Activated T-helper 2 cell treated with anti-CD3 and anti-CD28 coated beads, Interferon-gamma antibody, Interleukin-2, Interleukin-4, amounts not matched to agents 10 μg/mL and 5 μg/mL and 100 μg/mL, durations not matched to agents 14 hours and 24 hours and 36 hours (primary cell): ENCODE data around the gene KBTBD13. TPM values are rescaled to one million over a fixed set of nuclear protein-coding genes. Genes with fewer than 3 reads are reported as not detected.
"Not testable (repeated sequence)": the region's sequence is repeated elsewhere in the genome, so short reads cannot be mapped to it uniquely, and the experiment has no call there.

Source experiments
- DNase-seq: peaks from one replicate; pipeline ENCODE4 v3.0.0; 2021; ENCODE audit warnings: low spot score
- H3K27ac Mint-ChIP-seq: one replicate; pipeline ENCODE4 v1.8.0; 2021; ENCODE audit warnings: mixed read lengths
- H3K27me3 Mint-ChIP-seq: one replicate; pipeline ENCODE4 v1.8.0; 2021; ENCODE audit warnings: low read depth, mixed read lengths
- H3K36me3 Mint-ChIP-seq: one replicate; pipeline ENCODE4 v1.8.0; 2021; ENCODE audit warnings: low read depth, mixed read lengths
- H3K4me1 Mint-ChIP-seq: one replicate; pipeline ENCODE4 v1.8.0; 2021; ENCODE audit warnings: low read depth, mixed read lengths
- H3K4me3 Mint-ChIP-seq: one replicate; pipeline ENCODE4 v1.8.0; 2021; ENCODE audit warnings: low read depth, mild to moderate bottlenecking, moderate library complexity, mixed read lengths
- H3K9me3 Mint-ChIP-seq: one replicate; pipeline ENCODE4 v1.8.0; 2021; ENCODE audit warnings: mixed read lengths
- intact Hi-C: fragments of 100-400 bp; cut with micrococcal nuclease; formaldehyde crosslinking; loops from one replicate; pipeline ENCODE4 v1.15.1; 2023
- total RNA-seq: library from RNA; stranded (reverse); gene quantifications from 2 replicates; pipeline ENCODE4 v1.2.3, GENCODE V29; 2022

KBTBD13 gene
- total RNA-seq, 1 donor from 2014 or later, result not detected

DNA sequence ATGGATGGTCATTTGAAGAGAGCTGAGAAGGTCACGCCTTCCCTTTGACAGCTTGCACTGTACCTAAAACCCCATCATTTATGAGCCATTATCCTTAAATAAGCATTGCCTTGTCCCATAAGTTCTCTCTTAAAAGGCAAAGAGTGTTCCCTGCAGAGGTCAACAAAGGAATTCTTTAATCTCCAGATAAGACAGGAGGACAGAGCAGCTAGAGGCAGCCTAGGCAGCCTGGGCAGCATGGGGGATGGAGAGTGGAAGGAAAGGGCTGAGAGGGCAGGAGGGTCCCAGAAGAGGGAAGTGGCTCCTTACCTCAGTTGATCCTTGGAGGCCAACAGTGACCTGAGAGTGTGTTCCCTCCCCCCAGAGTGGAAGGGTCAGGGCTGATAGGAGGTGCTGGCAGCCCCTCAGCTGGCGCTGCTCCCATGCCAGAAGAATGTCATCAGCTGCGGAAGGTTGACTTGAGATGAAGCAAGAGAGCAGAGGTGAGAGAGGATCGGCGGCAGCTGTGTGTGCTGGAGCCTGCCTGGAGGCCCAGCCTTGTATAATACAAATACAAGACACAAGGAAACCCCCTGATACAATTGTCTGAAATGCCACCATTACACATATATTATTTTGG, 12.8 kb downstream of the KBTBD13 start:
- H3K36me3 Mint-ChIP-seq, result no peaks in the 10 kb centered on the region
- no peaks in the 10 kb centered on the region for H3K9me3 Mint-ChIP-seq
- H3K27ac Mint-ChIP-seq, result no peak overlapping the region
- DNase-seq, result no peak
- peaks cover 3% of the 10 kb centered on the region for H3K27me3 Mint-ChIP-seq
- no peak overlapping the region for H3K4me3 Mint-ChIP-seq
- no peaks in the 10 kb centered on the region for H3K4me1 Mint-ChIP-seq
- intact Hi-C loops, result no loop called here

- Mint-ChIP-seq H3K4me1 (no peaks in the 10 kb centered on the region), H3K9me3 (no peaks in the 10 kb centered on the region), H3K4me3 (no peak overlapping the region), H3K27ac (no peak overlapping the region), H3K27me3 (no peaks in the 10 kb centered on the region), H3K36me3 (no peaks in the 10 kb centered on the region)
- intact Hi-C loops, result no loop called here
- DNase-seq, result no peak
Measured at GRCh38 chr15:65091946-65092770, 15.6 kb downstream of the KBTBD13 start.

DNA sequence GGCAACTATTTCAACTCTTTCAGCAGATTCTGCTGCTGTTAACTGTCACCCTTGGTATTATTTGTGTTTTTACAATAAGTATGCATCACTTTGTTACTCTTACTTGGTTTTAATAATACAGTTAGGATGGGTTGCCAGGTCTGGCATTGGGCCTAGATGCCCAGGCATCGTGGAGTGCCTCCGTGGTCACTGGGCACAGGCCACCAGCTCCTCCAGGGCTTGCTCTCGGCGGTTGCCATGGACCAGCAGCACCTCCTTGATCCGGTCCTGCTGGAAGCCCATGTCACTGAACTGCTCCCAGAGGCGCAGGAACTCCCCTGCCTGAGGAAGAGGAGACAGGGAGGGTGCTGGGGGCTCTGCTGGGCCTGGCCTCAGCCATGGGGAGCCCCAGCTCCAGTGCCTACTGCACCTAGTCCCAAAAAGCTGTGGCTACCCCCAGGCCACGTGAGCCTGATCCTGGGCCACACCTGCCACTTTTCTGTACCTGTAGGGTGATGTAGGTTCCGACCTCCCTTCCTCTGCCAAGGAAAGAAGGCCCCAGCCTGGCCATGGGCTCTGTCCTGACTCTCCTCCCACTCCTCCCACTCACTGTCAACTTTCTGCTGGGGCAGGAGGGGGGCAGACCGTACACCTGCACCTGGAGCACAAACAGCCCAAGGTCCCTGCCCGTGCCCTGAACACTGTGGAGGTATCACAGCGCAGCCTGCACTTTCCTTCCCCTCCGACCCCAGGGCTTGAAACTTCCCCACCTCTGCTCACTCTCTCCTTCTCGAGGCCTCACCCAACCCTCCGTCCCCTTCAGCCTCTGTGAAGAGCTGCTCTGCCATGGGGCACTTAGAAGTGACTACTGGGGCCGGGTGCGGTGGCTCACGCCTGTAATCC, 16.6 kb downstream of the KBTBD13 start:
- Mint-ChIP-seq H3K27ac (no peak overlapping the region), H3K4me3 (no peak overlapping the region), H3K27me3 (no peaks in the 10 kb centered on the region), H3K9me3 (no peaks in the 10 kb centered on the region), H3K4me1 (no peaks in the 10 kb centered on the region), H3K36me3 (peaks cover 3% of the 10 kb centered on the region)
- DNase-seq, result no peak
- intact Hi-C loops, result no loop called here

DNA sequence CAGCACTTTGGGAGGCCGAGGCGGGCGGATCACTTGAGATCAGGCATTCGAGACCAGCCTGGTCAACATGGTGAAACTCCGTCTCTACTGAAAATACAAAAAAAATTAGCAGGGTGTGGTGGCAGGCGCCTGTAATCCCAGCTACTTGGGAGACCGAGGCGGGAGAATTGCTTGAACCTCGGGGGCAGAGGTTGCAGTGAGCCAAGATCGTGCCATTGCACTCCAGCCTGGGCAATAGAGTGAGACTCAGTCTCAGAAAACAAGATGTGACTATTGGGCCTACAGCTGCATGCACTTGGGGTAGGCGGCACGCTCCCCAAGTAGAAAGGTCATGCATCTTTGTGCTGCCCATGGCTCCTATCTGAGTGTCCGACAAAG, 17.2 kb downstream of the KBTBD13 start:
- H3K36me3 Mint-ChIP-seq, H3K9me3 Mint-ChIP-seq, DNase-seq, H3K4me3 Mint-ChIP-seq, H3K27ac Mint-ChIP-seq, H3K4me1 Mint-ChIP-seq, intact Hi-C loops, H3K27me3 Mint-ChIP-seq: not testable (repeated sequence)

DNA sequence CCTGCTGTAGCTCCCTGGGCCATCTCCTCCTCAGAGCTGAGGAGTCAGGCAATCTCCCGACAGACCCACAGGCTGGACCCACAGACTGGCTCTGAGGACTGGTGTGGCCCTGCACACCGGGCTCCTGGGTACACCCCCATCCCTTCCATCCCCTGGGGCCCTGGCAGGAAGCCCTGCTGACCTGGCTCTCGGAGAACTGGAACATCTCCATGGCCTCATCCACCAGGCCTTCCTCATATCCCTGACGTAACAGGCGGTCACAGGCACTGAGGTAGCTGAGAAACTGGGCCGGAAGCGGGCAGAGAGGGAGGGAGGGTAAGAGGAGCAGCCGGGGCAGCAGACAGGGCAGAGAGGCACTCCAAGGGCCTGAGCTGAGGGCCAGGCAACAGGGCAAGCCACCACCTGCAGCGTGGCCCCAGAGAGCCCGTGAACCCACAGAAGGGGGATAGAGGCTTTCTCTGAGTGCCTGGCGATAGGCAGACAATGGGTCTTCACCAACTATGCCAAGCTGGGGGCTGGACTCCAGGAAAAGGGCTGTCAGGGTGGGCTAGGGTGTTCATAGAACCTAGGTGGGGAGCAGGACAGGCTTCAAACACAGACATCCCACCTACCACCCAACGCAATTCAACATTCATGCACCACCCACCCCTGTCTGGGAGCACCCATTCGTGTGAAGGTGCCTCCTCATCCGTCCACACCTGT, 17.9 kb downstream of the KBTBD13 start:
- no peaks in the 10 kb centered on the region for H3K4me1 Mint-ChIP-seq
- no peak overlapping the region for H3K4me3 Mint-ChIP-seq
- peaks cover 12% of the 10 kb centered on the region for H3K36me3 Mint-ChIP-seq
- no peaks in the 10 kb centered on the region for H3K9me3 Mint-ChIP-seq
- no peak overlapping the region for H3K27ac Mint-ChIP-seq
- DNase-seq, result no peak
- no peaks in the 10 kb centered on the region for H3K27me3 Mint-ChIP-seq
- intact Hi-C loops, result no loop called here

DNA sequence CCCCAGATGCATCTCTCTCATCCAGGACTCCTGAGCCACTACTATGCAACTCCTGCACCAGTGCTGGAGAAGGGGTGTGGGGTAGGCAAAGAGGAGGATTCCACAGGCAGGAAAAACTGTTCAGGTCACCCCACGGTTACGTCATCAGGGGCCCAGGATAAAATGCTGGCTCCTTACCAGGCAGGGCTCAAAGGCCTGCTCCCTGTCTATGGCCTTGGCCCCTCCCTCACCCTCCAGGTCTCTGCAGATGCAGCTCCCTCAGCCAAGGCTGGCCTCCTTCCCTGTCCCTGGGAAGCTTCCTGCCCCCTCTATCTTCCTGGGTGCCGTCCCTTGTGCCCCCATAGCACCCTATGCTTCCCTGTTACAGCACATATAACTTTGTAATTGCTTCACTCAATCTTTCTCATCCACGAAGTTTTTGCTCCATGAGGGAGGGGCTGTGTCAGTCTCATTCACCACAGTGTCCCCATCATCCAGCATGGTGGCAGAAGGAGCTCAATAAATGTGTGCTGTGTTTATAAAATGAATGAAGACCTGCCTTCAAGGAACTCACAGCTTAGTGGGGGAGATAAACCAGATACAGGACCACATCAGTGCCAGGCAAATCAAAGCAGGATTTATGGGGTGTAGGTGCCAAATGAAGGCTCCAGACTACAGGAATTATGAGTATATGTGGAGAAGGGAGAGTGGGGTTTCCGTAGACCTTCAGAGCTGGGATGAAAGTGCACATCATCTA, 18.6 kb downstream of the KBTBD13 start:
- H3K4me3 Mint-ChIP-seq, result no peak overlapping the region
- no peak overlapping the region for H3K27ac Mint-ChIP-seq
- peaks cover 12% of the 10 kb centered on the region for H3K36me3 Mint-ChIP-seq
- H3K4me1 Mint-ChIP-seq, result no peaks in the 10 kb centered on the region
- no peaks in the 10 kb centered on the region for H3K27me3 Mint-ChIP-seq
- DNase-seq, result no peak
- no peaks in the 10 kb centered on the region for H3K9me3 Mint-ChIP-seq
- intact Hi-C loops, result no loop called here

- no peaks in the 10 kb centered on the region for H3K4me1 Mint-ChIP-seq
- H3K36me3 Mint-ChIP-seq, result peaks cover 15% of the 10 kb centered on the region
- no peak overlapping the region for H3K27ac Mint-ChIP-seq
- no peak for DNase-seq
- H3K4me3 Mint-ChIP-seq, result no peak overlapping the region
- intact Hi-C loops, result no loop called here
- no peaks in the 10 kb centered on the region for H3K9me3 Mint-ChIP-seq
- H3K27me3 Mint-ChIP-seq, result no peaks in the 10 kb centered on the region
Measured at GRCh38 chr15:65095747-65096104, 19.2 kb downstream of the KBTBD13 start.

GRCh38 chr15:65096481-65097385, 20.2 kb downstream of the KBTBD13 start:
- Mint-ChIP-seq H3K4me3 (no peak overlapping the region), H3K9me3 (no peaks in the 10 kb centered on the region), H3K27ac (no peak overlapping the region), H3K4me1 (no peaks in the 10 kb centered on the region), H3K36me3 (peaks cover 21% of the 10 kb centered on the region), H3K27me3 (no peaks in the 10 kb centered on the region)
- intact Hi-C loops, result no loop called here
- no peak for DNase-seq

DNA sequence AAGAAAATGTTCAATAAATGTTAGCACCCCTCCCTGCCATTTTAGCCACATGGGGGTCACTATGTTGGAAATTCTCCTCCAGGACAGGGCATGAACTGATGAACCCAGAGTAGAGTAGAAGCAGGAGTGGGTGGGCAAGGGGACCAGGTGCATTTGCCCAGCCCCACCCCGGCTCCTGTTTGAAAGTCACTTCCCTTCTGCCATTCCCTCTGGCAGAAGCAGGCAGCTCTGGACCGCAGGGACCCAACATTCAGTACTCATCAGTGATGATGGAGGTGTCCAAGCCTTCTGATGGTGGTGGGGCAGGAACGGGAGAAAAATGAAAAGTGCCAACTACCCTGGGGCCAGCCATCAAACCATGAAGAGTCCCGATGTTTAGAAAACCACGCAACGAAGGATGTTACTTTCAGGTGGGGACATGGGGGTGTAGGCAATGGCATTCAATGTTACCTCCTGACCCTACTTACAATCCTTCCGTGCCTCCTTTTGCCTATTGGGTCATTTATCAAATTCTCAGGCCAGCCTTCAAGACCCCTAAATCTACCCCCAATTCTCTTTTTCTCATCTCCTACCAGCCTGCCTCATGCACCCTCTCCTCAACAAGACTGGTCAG, 21.2 kb downstream of the KBTBD13 start:
- Mint-ChIP-seq H3K4me1 (no peaks in the 10 kb centered on the region), H3K27me3 (no peaks in the 10 kb centered on the region), H3K27ac (no peak overlapping the region), H3K36me3 (peaks cover 21% of the 10 kb centered on the region), H3K9me3 (no peaks in the 10 kb centered on the region), H3K4me3 (no peak overlapping the region)
- DNase-seq, result no peak
- intact Hi-C loops, result no loop called here

GRCh38 chr15:65099336-65099735, 22.8 kb downstream of the KBTBD13 start:
- H3K36me3 Mint-ChIP-seq, result peaks cover 21% of the 10 kb centered on the region
- no peaks in the 10 kb centered on the region for H3K4me1 Mint-ChIP-seq
- no peak overlapping the region for H3K27ac Mint-ChIP-seq
- DNase-seq, result no peak
- no peaks in the 10 kb centered on the region for H3K27me3 Mint-ChIP-seq
- H3K4me3 Mint-ChIP-seq, result no peak overlapping the region
- no peaks in the 10 kb centered on the region for H3K9me3 Mint-ChIP-seq
- intact Hi-C loops, result no loop called here

DNA sequence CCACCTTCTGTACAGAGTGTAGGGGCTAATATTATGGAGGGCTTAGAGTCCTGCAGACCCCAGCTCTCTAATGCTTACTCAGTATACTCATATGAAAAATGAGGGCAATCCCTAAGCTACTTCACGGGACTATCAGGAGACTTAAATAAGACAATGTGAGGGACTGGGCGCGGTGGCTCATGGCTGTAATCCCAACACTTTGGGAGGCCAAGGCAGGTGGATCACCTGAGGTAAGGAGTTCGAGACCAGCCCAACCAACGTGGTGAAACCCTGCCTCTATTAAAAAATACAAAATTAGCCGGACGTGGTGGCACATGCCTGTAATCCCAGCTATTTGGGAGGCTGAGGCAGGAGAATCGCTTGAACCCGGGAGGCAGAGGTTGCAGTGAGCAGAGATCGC, 23.3 kb downstream of the KBTBD13 start:
- intact Hi-C loops, result not testable (repeated sequence)

More for the DNA sequence above, 23.3 kb downstream of the KBTBD13 start:
- peaks cover 21% of the 10 kb centered on the region for H3K36me3 Mint-ChIP-seq
- H3K4me3 Mint-ChIP-seq, DNase-seq, H3K27me3 Mint-ChIP-seq, H3K27ac Mint-ChIP-seq, H3K4me1 Mint-ChIP-seq, H3K9me3 Mint-ChIP-seq: not testable (repeated sequence)
